Stimulated activated CD4-positive, alpha-beta T cell treated with anti-CD3 and anti-CD28 coated beads, TNF-alpha, amount 100 ng/mL, for 4 hours (primary cell): ENCODE measurements around the gene LZTR1.

Source experiments
- DNase-seq, 3 experiments: peaks; one replicate each; pipeline ENCODE4 v3.0.0-alpha.2; 2020; ENCODE audit warnings: low read depth in 3 of 3

The LZTR1 gene

GRCh38 chr22:20980938-20981722 is 967 bp upstream of the LZTR1 start:
- no peak for DNase-seq

GRCh38 chr22:20982563-20982882 is 426 bp downstream of the LZTR1 start:
- DNase-seq, result no peak

GRCh38 chr22:20983081-20983771 is 1.1 kb downstream of the LZTR1 start:
- no peak for DNase-seq

- no peak for DNase-seq
These were observed 3.6 kb downstream of the LZTR1 start for GRCh38 chr22:20985720-20986119.

GRCh38 chr22:20986365-20986764 is 4.3 kb downstream of the LZTR1 start:
- no peak for DNase-seq

- no peak for DNase-seq
These were observed 5.3 kb downstream of the LZTR1 start for GRCh38 chr22:20987375-20987774.

GRCh38 chr22:20988573-20989322 is 6.7 kb downstream of the LZTR1 start:
- DNase-seq, result no peak

GRCh38 chr22:20989323-20990138 is 7.4 kb downstream of the LZTR1 start:
- no peak for DNase-seq

- no peak for DNase-seq
These were observed 8.4 kb downstream of the LZTR1 start for GRCh38 chr22:20990184-20991180.

- DNase-seq, result no peak
These were observed 9.4 kb downstream of the LZTR1 start for GRCh38 chr22:20991252-20992055.

GRCh38 chr22:20992056-20992442 is 10.0 kb downstream of the LZTR1 start:
- no peak for DNase-seq

- DNase-seq, result no peak
These were observed 10.6 kb downstream of the LZTR1 start for GRCh38 chr22:20992456-20993303.

- no peak for DNase-seq
These were observed 11.4 kb downstream of the LZTR1 start for GRCh38 chr22:20993304-20994127.

- no peak for DNase-seq
These were observed 12.2 kb downstream of the LZTR1 start for GRCh38 chr22:20994128-20994901.

GRCh38 chr22:20994902-20995241 is 12.8 kb downstream of the LZTR1 start:
- no peak for DNase-seq

GRCh38 chr22:20995329-20996030 is 13.4 kb downstream of the LZTR1 start:
- DNase-seq, result no peak

GRCh38 chr22:20996031-20996410 is 13.9 kb downstream of the LZTR1 start:
- no peak for DNase-seq
